HG03378 (cell line): ENCODE results near the gene TFEB.

Experiments used
- ATAC-seq: cut with Tn5 transposase; IDR thresholded peaks from one replicate; pipeline ENCODE4 v1.9.1; 2021; ENCODE audit warnings: mild to moderate bottlenecking, moderate library complexity; ENCODE audit not compliant: unreplicated experiment

TFEB gene

GRCh38 chr6:41677124-41677921 lies 58.1 kb downstream of the TFEB start:
- no peak for ATAC-seq

- ATAC-seq: no peak
These were observed 59.0 kb downstream of the TFEB start for GRCh38 chr6:41676431-41676830.

- ATAC-seq: no peak
These were observed 59.4 kb downstream of the TFEB start for GRCh38 chr6:41675992-41676391.

- no peak for ATAC-seq
These were observed 60.1 kb downstream of the TFEB start for GRCh38 chr6:41675176-41675775.

- no peak for ATAC-seq
These were observed 61.0 kb downstream of the TFEB start for GRCh38 chr6:41674231-41675000.

GRCh38 chr6:41673704-41674000 lies 61.8 kb downstream of the TFEB start:
- no peak for ATAC-seq

- no peak for ATAC-seq
These were observed 62.3 kb downstream of the TFEB start for GRCh38 chr6:41672816-41673703.

GRCh38 chr6:41672016-41672415 lies 63.4 kb downstream of the TFEB start:
- no peak for ATAC-seq

- ATAC-seq: no peak
These were observed 64.0 kb downstream of the TFEB start for GRCh38 chr6:41671376-41671775.

- ATAC-seq: no peak
These were observed 64.6 kb downstream of the TFEB start for GRCh38 chr6:41670703-41671360.

- ATAC-seq: no peak
These were observed 66.4 kb downstream of the TFEB start for GRCh38 chr6:41668968-41669367.

GRCh38 chr6:41667195-41667594 lies 68.2 kb downstream of the TFEB start:
- no peak for ATAC-seq

GRCh38 chr6:41664271-41664670 lies 71.1 kb downstream of the TFEB start:
- no peak for ATAC-seq

- ATAC-seq: no peak
These were observed 71.8 kb downstream of the TFEB start for GRCh38 chr6:41663568-41663967.

- ATAC-seq: no peak
These were observed 75.5 kb downstream of the TFEB start for GRCh38 chr6:41659935-41660334.

GRCh38 chr6:41658636-41659035 lies 76.8 kb downstream of the TFEB start:
- no peak for ATAC-seq

- no peak for ATAC-seq
These were observed 78.0 kb downstream of the TFEB start for GRCh38 chr6:41657131-41658094.

GRCh38 chr6:41656002-41656691 lies 79.3 kb downstream of the TFEB start:
- no peak for ATAC-seq

- no peak for ATAC-seq
These were observed 79.8 kb downstream of the TFEB start for GRCh38 chr6:41655646-41656001.
